ENCODE data around the gene NR4A1. TPM values are rescaled to one million over a fixed set of nuclear protein-coding genes. Genes with fewer than 3 reads are reported as not detected.

NR4A1 gene
- total RNA-seq, 4 donors from 2014 or later = 390 to 1,252 (median 718) TPM

DNA sequence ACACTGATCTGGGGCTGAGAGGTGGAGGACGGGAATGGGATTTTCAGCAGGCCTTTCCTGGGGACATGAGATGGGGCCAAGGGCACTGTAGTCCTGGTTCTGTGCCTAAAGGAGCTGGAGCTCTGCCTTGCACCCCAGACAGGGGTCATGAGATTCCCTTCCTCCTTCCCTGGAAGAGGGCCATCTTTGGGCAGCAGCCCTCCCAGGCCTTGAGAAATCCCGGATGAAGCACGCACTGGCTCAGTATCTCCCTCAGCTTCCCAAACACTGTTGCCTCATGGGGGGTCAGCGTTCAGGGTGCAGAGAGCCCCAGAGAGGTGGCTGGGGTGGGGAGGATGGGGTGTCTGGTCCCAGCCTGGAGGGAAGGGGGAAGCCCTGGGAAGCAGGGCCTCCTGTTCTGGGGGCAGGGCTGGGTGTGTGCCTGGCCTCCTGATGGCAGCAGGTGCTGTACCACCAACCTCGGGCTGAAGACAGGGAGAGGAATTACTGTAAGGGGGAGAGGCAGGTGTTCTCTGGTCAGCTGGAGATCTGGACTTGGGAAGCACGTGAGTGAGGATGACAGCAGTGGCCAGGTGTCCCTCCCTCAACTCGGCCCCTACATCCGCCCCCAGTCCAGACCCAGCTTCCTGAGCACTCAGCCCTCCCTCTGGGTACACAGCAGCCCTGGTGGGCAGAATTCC, 8.4 kb upstream of the NR4A1 start:
- Histone ChIP-seq H3K4me3 (no peak overlapping the region), H3K27ac (peak overlapping the region; percentile 75 to 99 (median 82)), H3K4me1 (peaks cover 0 to 82% (median 34%) of the 10 kb centered on the region in 4 donors), H3K9me3 (no peaks in the 10 kb centered on the region), H3K36me3 (no peaks in the 10 kb centered on the region), H3K27me3 (no peaks in the 10 kb centered on the region)
- TF ChIP-seq, protein P1, sequence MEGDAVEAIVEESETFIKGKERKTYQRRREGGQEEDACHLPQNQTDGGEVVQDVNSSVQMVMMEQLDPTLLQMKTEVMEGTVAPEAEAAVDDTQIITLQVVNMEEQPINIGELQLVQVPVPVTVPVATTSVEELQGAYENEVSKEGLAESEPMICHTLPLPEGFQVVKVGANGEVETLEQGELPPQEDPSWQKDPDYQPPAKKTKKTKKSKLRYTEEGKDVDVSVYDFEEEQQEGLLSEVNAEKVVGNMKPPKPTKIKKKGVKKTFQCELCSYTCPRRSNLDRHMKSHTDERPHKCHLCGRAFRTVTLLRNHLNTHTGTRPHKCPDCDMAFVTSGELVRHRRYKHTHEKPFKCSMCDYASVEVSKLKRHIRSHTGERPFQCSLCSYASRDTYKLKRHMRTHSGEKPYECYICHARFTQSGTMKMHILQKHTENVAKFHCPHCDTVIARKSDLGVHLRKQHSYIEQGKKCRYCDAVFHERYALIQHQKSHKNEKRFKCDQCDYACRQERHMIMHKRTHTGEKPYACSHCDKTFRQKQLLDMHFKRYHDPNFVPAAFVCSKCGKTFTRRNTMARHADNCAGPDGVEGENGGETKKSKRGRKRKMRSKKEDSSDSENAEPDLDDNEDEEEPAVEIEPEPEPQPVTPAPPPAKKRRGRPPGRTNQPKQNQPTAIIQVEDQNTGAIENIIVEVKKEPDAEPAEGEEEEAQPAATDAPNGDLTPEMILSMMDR (IDR thresholded peaks at IDR 0.05) = no peak
- TF ChIP-seq EP300 (IDR thresholded peaks at IDR 0.05) = peak in 1 of 2 donors; percentile 14
- DNase-seq (ENCODE audit: low spot score in 2 of 2) = no peak
- 73 to 78% methylated on average over 7 to 8 of the region's 8 CpGs for WGBS, 2 donors

DNA sequence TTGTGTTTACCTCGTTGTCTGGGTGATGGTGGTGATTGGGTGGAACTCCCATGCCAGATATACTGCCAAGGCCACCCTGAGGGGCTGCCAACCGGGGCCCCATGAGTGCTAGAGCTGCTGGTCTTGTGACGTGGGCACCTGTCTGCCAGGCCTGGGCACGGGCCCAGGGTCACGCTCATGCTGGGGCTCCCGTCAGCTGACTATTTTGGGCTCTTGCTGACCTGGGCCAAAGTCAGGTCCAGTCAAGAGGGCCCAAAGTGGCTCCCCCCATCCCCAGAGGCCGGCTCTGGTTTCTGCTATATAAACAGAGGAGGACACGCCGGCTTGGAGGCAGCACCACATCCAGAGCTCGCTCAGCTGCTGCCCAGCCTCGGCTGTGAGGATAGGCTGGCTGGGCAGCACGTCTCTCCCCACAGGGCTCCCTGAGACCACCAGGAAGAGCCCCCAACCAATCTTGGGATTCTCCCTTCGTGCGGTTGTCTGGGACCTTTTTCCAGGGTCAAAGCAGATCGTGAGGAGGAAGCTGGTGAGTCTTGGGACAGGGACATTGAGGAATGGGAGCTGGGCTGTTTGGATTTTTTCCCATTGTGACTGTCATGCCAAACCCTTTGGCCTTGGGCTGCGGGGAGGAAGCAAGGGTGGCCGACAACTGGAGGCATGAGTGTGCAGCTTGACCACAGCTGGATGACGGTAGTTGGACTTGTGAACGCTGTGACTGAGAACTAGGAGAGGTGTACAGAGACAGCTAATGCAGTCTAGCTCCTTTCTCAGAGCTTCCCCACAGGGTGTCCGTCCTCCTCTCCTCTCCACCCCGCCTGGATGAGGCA, 7.6 kb upstream of the NR4A1 start:
- peaks cover 0 to 75% (median 34%) of the 10 kb centered on the region in 4 donors for H3K4me1 ChIP-seq
- peak overlapping the region in 1 of 4 donors; percentile 16 for H3K4me3 ChIP-seq
- H3K36me3 ChIP-seq = no peaks in the 10 kb centered on the region

DNA sequence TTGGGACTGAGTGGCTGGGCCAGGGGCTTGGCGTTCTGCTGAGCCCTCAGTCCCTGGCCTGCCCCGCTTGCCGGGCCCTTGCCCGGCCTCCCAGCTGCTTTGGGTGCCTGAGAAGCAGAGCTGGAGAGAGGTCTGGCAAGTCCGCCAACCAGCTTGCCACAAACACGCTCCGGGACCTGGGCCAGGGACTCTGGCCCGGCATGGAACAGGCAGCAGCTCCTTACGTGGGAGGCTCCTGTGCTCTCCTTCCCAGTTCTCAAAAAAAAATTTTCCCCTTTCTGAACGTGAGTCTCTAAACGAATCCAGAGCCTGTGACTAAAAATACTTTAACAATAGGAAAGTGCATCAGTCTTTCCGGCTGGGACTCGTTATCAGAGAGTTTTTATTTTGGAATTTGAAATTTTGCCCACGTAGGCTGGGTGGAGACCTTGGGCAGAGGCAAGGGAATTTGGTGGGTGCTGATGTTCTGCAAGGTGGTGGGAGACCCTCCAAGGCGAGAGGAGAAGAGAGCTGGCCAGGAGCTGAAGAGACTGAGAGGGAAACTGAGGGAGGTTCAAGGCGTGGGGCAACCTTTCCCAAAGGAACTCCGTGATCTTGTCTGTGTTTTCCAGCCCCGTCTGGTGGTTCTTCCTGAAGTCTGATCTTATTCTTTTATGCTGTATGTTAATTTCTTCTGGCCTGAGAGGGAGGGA, 6.8 kb upstream of the NR4A1 start:
- H3K9me3 ChIP-seq = no peaks in the 10 kb centered on the region
- DNase-seq (ENCODE audit: low spot score in 2 of 2) = peak; percentile 75 to 77
- peak overlapping the region in 1 of 4 donors; percentile 16 for H3K4me3 ChIP-seq
- H3K27ac ChIP-seq = peak overlapping the region; percentile 75 to 99 (median 82)
- TF ChIP-seq, protein P1 (IDR thresholded peaks at IDR 0.05) = no peak
- TF ChIP-seq EP300 (IDR thresholded peaks at IDR 0.05) = peak; percentile 68 to 69
- peak in 1 of 2 donors; percentile 47 for TF ChIP-seq POLR2A (IDR thresholded peaks at IDR 0.05)
- 41 to 44% methylated on average over 18 of the region's 18 CpGs for WGBS, 2 donors
- no peaks in the 10 kb centered on the region for H3K27me3 ChIP-seq
- H3K36me3 ChIP-seq = no peaks in the 10 kb centered on the region
- H3K4me1 ChIP-seq = peaks cover 0 to 66% (median 34%) of the 10 kb centered on the region in 4 donors

More for the DNA sequence above, 7.6 kb upstream of the NR4A1 start:
- Histone ChIP-seq H3K27me3 (no peaks in the 10 kb centered on the region), H3K27ac (peak overlapping the region; percentile 75 to 99 (median 82)), H3K9me3 (no peaks in the 10 kb centered on the region)
- WGBS, 2 donors = 59 to 72% methylated on average over 12 to 21 of the region's 21 CpGs
- TF ChIP-seq, protein P1 (IDR thresholded peaks at IDR 0.05) = no peak
- no peak for TF ChIP-seq POLR2A (IDR thresholded peaks at IDR 0.05)
- no peak for TF ChIP-seq EP300 (IDR thresholded peaks at IDR 0.05)
- no peak for DNase-seq (ENCODE audit: low spot score in 2 of 2)

DNA sequence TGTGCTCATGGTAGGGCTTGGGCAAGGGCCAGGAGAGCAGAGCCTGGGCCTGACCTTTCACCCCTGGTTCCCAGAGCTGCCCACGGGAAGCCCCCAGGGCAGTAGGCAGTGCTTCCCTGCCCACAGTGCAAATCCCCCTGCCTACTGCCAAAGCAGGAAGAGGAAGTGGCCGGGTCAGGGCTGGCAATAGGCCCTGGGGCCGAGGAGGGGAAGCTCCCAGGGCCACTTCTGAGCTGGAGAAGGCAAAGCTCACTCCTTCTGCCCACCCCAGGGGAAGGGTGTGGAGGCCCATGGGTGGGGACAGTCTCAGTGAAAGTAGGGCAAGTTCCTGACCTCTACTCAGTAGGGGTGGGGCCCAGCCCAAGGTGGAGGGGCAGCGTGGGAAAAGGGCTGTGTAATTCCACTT, 5.4 kb upstream of the NR4A1 start:
- no peak for DNase-seq (ENCODE audit: low spot score in 2 of 2)
- Histone ChIP-seq H3K36me3 (no peaks in the 10 kb centered on the region), H3K9me3 (no peaks in the 10 kb centered on the region), H3K4me3 (no peak overlapping the region), H3K27me3 (no peaks in the 10 kb centered on the region), H3K4me1 (peaks cover 0 to 77% (median 43%) of the 10 kb centered on the region in 4 donors), H3K27ac (peak overlapping the region; percentile 75 to 99 (median 82))
- 13 to 18% methylated on average over 4 of the region's 4 CpGs for WGBS, 2 donors
- TF ChIP-seq EP300 (IDR thresholded peaks at IDR 0.05) (peak; percentile 38 to 64), POLR2A (IDR thresholded peaks at IDR 0.05) (peak in 1 of 2 donors; percentile 23)
- TF ChIP-seq, protein P1 (IDR thresholded peaks at IDR 0.05) = no peak
